Stimulated activated CD8-positive, alpha-beta memory T cell treated with anti-CD3 and anti-CD28 coated beads, Interleukin-7, amount 100 ng/mL, for 4 hours (primary cell): Measurements from ENCODE around the gene MYH14.
"Not testable (repeated sequence)": the region's sequence is repeated elsewhere in the genome, so short reads cannot be mapped to it uniquely, and the experiment has no call there.

ENCODE experiments used
- DNase-seq, 2 donors: peaks; one replicate each; pipeline ENCODE4 v3.0.0-alpha.2; 2020; ENCODE audit warnings: low read depth in 2 of 2

Gene MYH14

DNA sequence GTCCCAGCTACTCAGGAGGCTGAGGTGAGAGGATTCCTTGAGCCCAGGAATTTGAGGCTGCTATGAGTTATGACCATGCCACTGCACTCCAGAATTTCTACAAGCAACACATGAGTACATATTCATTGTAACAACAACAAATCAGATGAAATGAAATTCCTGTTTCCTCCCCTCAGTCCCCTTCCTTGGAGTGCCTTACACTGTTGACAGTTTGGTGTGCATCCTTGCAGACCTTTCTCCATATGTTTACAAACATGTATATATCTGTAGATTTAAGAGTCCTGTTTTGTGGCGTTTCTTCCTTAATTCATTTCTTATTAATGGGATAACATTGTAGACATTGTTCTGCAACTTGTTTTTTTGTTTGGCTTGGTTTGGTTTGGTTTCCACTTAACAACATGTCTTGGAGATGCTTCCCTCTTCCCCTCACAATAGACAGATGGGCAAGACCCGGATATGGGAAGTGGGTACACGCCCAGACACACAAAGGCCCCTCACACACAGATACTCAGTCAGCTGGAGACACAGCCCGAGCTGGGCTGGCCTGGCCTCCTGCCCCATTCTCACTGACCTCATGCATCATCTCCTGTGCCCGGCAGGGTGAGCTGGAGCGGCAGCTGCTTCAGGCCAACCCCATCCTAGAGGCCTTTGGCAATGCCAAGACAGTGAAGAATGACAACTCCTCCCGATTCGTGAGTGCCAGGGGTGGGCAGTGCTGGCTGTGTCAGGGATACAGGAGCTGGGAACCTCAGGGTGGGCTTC lies 21.7 kb downstream of the MYH14 start:
- DNase-seq: no peak

DNA sequence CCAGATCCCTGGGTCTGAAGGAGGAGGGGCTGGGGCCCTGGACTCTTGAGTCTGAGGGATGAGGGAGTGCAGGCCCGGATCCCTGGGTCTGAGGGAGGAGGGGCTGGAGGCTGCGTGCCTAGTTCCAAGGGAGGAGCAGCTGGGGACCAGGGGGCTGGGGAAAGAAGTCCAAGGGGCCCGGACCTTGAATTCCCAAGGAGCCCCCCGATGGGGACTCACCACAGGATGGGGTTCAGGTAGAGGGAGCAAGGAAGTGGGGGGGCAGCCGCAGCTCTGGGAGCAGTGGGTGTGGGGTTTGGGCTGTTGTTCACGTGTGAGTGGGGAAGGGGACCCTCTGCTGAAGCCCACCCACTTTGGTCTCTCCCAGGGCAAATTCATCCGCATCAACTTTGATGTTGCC lies 23.1 kb downstream of the MYH14 start:
- DNase-seq: no peak

GRCh38 chr19:50228153-50228552 lies 24.7 kb downstream of the MYH14 start:
- DNase-seq: not testable (repeated sequence)

DNA sequence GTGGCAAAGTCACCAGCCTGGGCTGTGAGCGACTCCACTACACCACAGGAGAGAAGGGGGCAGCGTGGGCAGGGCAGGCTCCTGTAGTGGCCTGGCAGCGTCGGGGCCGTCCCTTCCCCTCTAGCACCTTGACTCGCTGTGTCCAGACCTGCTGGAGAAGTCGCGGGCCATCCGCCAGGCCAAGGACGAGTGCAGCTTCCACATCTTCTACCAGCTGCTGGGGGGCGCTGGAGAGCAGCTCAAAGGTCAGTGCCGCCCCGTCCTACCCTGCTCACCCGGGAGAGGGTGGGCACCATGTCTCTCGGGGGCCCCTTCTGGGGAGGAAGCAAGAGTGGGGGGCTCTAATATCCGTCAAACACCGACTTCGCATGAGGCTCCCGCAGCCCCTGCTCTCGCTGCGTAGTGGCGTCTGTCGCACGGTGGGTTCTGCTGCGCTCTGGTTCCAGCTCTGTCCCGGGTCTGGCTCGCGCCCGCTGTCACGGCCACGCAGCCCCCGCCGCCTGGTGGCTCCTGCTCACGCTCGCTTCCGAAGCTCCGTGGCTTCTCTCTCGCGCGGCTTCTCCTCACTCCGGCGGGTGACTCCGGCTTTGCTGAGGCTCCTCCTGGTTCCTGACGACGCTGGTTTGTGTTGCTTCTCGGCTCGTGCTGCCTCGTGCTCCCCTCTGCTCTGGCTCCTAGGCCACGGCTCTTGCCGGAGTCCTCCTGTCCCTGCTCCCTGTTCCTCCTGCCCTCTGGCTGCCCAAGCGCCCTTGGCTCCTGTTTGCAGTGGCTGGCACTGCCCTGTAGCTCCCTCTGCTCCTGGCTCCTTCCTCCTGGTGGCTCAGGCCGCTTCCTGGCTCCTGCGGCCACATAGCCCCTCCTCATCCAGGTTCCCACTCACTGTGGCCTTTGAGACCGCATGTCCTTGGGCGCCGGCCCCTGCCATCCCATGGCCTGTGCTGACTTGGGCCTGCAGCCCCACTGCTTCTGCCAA lies 27.2 kb downstream of the MYH14 start:
- DNase-seq: no peak

DNA sequence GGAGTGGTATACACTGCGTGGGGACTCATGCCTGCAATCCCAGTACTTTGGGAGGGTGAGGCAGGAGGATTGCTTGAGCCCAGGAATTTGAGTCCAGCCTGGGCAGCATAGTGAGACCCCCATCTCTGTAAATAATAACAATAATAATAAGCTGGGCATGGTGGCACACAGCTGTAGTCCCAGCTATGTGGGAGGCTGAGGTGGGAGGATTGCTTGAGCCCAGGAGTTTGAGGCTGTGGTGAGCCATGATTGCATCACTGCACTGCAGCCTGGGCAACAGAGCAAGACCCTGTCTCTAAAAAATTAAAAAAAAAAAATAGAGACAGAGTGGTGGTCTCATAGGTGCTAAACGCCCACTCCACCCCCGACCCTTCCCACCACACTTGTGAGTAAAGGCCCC lies 28.0 kb downstream of the MYH14 start:
- DNase-seq: not testable (repeated sequence)

GRCh38 chr19:50231821-50232220 lies 28.4 kb downstream of the MYH14 start:
- no peak for DNase-seq

- no peak for DNase-seq
Measured at GRCh38 chr19:50232600-50232999, 29.2 kb downstream of the MYH14 start.

DNA sequence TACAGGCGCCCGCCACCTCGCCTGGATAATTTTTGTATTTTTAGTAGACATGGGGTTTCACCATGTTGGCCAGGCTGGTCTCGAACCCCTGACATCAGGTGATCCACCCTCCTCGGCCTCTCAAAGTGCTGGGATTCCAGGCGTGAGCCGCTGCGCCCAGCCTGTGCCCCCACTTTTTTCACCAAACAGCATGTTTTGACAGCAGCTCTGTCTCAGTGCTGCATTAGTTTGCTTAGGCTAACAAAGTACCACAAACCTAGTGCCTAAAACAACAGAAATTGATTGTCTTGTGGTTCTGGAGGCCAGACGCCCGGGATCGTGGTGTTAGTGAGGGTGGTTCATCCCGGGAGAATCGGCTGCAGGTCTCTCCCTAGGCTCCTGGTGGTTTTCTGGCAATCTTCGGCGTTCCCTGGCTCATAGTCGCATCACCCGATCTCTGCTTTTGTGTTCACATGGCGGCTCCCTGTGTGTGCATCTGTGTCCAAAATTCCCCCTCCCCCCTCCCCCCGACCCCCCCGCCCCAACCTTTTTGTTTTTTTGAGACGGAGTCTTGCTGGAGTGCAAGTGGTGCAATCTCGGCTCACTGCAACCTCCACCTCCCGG lies 30.0 kb downstream of the MYH14 start:
- no peak for DNase-seq

GRCh38 chr19:50237493-50237892 lies 34.1 kb downstream of the MYH14 start:
- not testable (repeated sequence) for DNase-seq

GRCh38 chr19:50238043-50238442 lies 34.6 kb downstream of the MYH14 start:
- no peak for DNase-seq

DNA sequence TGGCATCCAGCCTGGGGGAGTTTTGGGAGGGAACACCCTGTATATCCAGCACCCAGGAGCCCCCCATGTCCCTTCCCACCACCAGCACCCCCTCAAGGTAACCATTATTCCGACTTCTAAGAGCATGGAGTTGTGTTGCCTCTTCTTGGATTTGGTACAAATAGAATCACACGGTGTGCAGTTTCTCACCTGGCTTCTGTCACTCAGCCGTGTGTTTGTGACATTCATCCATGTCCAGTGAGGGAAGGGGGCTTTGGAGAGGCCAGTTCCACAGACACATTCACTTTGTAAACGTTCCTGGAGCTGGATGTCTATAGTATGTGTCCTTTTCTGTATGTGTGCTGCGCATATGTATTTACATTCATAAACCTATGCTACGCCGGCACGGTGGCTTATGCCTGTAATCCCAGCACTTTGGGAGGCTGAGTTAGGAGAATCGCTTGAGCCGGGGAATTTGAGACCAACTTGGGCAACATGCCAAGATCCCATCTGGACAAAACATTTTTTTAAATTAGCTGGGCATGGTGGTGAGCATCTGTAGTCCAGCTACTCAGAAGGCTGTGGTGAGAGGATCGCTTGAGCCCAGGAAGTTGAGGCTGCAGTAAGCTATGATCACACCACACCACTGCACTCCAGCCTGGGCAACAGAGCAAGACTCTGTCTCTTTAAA lies 36.6 kb downstream of the MYH14 start:
- DNase-seq: no peak

- no peak for DNase-seq
Measured at GRCh38 chr19:50242581-50242980, 39.2 kb downstream of the MYH14 start.

- no peak for DNase-seq
Measured at GRCh38 chr19:50244695-50245094, 41.3 kb downstream of the MYH14 start.

DNA sequence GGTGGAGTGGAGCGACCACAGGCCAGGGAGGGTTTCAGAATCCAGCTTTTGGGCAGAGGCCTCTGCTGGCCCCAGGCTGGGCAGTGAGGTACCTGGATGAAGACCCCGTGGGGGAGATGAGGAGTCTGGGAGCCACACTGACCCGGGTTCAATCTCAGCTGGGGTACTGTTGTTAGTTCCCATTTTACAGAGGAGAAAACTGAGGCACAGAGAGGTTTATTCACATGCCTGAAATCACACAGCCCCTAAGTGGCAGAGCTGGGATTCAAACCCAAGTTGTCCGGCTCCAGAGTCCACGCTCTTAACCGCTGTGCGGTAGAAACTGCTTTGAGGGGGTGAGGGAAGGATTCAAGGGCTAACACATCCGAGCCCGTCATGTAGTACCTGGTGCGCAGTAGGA lies 45.0 kb downstream of the MYH14 start:
- no peak for DNase-seq

DNA sequence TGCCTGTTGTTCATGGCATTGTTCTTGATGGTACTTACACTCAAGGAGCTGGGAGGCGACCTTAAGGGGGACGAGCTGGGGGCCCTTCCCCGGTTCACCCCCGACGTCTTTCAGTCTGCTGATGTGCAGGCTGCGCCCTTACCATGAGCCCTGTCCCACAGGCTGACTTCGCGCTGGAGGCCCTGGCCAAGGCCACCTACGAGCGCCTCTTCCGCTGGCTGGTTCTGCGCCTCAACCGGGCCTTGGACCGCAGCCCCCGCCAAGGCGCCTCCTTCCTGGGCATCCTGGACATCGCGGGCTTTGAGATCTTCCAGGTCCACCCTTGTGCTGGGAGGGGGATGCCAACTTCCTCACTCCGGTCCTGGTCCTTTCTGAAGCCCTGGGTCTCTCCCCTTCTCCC lies 45.4 kb downstream of the MYH14 start:
- DNase-seq: no peak

GRCh38 chr19:50249636-50250035 lies 46.2 kb downstream of the MYH14 start:
- DNase-seq: no peak

DNA sequence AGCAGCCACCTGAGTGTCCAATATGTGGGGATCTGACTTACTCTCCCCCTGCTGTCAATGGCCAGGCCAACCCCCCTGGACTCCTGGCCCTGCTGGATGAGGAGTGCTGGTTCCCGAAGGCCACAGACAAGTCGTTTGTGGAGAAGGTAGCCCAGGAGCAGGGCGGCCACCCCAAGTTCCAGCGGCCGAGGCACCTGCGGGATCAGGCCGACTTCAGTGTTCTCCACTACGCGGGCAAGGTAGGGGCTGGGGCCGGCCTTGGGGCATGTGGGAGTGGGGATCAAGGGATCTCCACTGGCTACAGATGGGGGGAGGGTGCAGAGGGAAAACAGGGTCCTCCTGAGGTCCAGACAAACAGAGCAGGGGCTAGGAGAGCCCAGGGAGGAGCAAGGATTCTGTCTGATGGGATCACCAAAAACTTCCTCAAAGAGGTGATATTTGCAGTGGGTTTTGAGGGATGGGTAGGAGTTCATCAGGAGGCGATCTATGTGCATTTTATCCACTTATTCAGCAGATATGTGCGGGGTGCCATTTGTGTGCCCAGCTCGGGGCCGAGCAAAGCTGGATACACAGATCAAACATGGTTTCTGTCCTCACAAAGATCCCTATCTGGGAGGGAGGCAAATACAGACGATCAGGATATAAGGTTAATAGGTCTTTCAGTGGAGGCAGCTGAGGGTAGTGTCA lies 47.2 kb downstream of the MYH14 start:
- no peak for DNase-seq

DNA sequence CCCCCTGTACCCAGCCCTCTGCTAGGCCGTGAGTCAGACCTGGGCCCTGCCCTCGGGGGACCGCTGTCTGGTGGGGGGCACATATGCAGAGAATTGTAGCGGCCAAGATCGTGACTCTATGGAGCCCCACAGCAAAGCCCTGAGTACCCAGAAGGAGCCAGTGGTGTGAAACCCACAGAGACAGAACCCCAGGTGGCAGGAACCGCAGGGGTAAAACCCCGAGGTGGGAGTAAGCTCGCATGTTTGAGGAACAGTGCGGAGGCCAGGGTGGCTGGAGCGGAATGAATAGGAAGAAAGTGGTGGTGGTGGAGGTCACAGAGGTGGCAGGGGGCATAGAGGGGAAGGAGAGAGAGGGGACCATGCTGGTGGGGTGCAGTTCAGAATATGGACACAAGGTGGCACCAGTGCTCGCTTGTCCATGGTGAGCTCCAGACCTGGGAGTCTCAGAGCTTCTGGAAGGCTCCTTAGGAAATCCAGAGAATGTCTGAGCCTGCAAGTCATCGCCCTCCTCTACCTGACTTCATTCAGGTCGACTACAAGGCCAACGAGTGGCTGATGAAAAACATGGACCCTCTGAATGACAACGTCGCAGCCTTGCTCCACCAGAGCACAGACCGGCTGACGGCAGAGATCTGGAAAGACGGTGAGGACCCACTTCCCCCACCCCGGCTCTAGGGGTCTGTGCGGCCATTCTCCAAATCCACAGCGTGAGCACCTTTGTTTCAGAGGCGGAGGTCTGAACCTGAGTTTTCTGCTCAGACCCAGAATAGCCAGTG lies 48.9 kb downstream of the MYH14 start:
- DNase-seq: no peak

GRCh38 chr19:50252887-50253268 lies 49.5 kb downstream of the MYH14 start:
- no peak for DNase-seq

GRCh38 chr19:50255115-50255514 lies 51.7 kb downstream of the MYH14 start:
- no peak for DNase-seq

- no peak for DNase-seq
Measured at GRCh38 chr19:50257141-50257540, 53.7 kb downstream of the MYH14 start.
